ENCODE results near the gene IPO13.
A peak's percentile ranks its signal among the peaks of the same experiment; 100 is the strongest.

The IPO13 gene

DNA sequence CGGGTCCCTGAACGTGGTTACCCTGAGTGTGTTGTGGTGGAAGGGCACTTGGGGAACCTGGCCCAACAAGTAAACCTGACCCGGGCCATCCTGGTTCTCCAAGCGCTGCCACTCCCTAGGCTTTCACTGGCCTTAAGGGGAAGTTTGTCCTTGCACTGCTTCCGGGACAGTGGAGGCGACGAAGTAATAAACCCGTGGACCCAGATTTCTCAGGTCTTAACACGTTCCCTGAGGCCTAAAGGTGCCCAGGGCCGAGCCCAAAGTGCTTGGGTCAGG is 44.4 kb downstream of the IPO13 start:
- no peak for TF ChIP-seq TAF1 (IDR thresholded peaks at IDR 0.05; ENCODE audit: borderline replicate concordance, insufficient read depth, low read length)
- no peak for TF ChIP-seq SIN3A (IDR thresholded peaks at IDR 0.05; ENCODE audit: borderline replicate concordance, insufficient read depth, low read length)
- TF ChIP-seq POLR2AphosphoS5 (IDR thresholded peaks at IDR 0.05; ENCODE audit: low read depth, low read length): no peak
- TF ChIP-seq REST (IDR thresholded peaks at IDR 0.05; ENCODE audit: insufficient read depth in 1 of 2, low read depth in 2 of 2, low read length in 2 of 2): no peak
- TF ChIP-seq FOXP2 (optimal IDR thresholded peaks at IDR 0.05; ENCODE audit: borderline replicate concordance, extremely low read depth, extremely low read length, insufficient read depth): no peak

GRCh38 chr1:43991476-43992231 is 44.9 kb downstream of the IPO13 start, which contains the start of gene CCDC24:
Gene CCDC24 (plus strand): TSS chr1:43991599. CDS start chr1:43991879, 280 bp downstream.
- TF ChIP-seq SIN3A (IDR thresholded peaks at IDR 0.05; ENCODE audit: borderline replicate concordance, insufficient read depth, low read length): peak; percentile 77; the same call in 1 of the 2 replicates
- TF ChIP-seq POLR2AphosphoS5 (IDR thresholded peaks at IDR 0.05; ENCODE audit: low read depth, low read length): no peak
- no peak for TF ChIP-seq REST (IDR thresholded peaks at IDR 0.05; ENCODE audit: insufficient read depth in 1 of 2, low read depth in 2 of 2, low read length in 2 of 2)

DNA sequence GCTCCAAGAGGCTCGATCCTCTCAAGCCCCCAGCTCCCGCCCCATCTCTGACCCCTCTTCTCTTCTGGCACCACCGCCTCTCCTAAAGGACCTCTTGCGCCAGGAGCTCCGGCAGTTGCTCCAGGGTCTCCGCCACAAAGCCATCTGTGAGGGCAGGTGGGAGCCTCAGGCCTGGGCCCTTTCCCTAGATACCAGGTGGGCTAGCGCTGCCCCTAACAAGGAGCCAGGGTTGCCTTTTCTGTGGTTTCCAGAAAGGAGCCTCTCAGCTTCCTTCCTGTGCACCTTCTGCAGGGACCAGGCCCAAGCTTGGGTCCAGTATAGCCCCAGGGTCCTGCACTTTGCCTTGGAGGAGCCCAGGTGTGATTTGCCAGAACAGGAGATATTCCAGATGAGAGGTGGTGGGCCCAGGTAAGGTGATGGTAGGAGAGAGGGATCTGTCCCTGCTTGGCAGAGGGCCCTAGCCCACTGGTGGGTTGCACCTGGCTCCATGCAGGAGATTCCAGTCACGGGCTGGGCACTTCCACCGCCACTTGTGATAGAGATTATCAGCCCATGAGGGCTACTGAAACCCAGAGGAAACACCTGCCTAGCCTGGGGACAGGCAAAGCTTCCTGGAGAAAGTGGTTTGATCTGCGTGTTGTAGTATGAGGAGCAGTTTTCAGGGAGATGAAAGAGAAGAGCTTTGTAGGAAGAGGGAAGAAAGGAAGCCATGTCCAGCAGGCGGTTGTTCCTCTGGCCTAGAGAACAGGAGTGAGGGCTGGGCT is 45.7 kb downstream of the IPO13 start:
- no peak for TF ChIP-seq SIN3A (IDR thresholded peaks at IDR 0.05; ENCODE audit: borderline replicate concordance, insufficient read depth, low read length)
- TF ChIP-seq FOXP2 (optimal IDR thresholded peaks at IDR 0.05; ENCODE audit: borderline replicate concordance, extremely low read depth, extremely low read length, insufficient read depth): no peak
- no peak for TF ChIP-seq TAF1 (IDR thresholded peaks at IDR 0.05; ENCODE audit: borderline replicate concordance, insufficient read depth, low read length)

- TF ChIP-seq POLR2AphosphoS5 (IDR thresholded peaks at IDR 0.05; ENCODE audit: low read depth, low read length) (no peak), TAF1 (IDR thresholded peaks at IDR 0.05; ENCODE audit: borderline replicate concordance, insufficient read depth, low read length) (no peak), SIN3A (IDR thresholded peaks at IDR 0.05; ENCODE audit: borderline replicate concordance, insufficient read depth, low read length) (no peak), FOXP2 (optimal IDR thresholded peaks at IDR 0.05; ENCODE audit: borderline replicate concordance, extremely low read depth, extremely low read length, insufficient read depth) (no peak), REST (IDR thresholded peaks at IDR 0.05; ENCODE audit: insufficient read depth in 1 of 2, low read depth in 2 of 2, low read length in 2 of 2) (no peak)
Observed at GRCh38 chr1:43993206-43993914, 46.6 kb downstream of the IPO13 start.

- TF ChIP-seq FOXP2 (optimal IDR thresholded peaks at IDR 0.05; ENCODE audit: borderline replicate concordance, extremely low read depth, extremely low read length, insufficient read depth): no peak
- no peak for TF ChIP-seq TAF1 (IDR thresholded peaks at IDR 0.05; ENCODE audit: borderline replicate concordance, insufficient read depth, low read length)
- no peak for TF ChIP-seq SIN3A (IDR thresholded peaks at IDR 0.05; ENCODE audit: borderline replicate concordance, insufficient read depth, low read length)
- no peak for TF ChIP-seq POLR2AphosphoS5 (IDR thresholded peaks at IDR 0.05; ENCODE audit: low read depth, low read length)
- TF ChIP-seq REST (IDR thresholded peaks at IDR 0.05; ENCODE audit: insufficient read depth in 1 of 2, low read depth in 2 of 2, low read length in 2 of 2): no peak
Observed at GRCh38 chr1:43994071-43994470, 47.3 kb downstream of the IPO13 start.
